ENCODE measurements around the gene TSC2. TPM values are rescaled to one million over a fixed set of nuclear protein-coding genes. Genes with fewer than 3 reads are reported as not detected.

Gene TSC2
- total and polyA plus RNA-seq, 2 of the 13 experiments (the other 11 are each of a cell fraction or from before 2014, with no cell fraction given): 19.6 to 40.4 TPM

DNA sequence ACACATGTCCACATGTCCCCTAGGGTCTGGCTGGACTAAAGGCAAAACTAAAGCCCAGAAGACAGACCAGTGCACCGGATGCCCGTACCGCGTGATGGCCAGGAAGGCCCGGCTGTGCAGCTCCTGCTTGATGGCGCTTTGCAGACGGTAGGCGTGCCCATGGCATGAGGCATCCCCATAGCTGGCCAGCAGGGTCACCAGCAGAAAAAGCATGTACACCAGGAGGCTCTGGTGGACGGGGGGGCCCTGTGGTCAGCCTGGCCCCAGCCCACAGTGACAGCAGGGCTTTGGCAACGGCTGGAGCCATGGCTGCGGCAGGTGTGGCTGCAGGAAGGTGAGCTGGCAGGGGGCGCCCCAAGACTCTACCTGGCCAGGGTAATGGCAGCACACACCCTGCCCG, 45.1 kb downstream of the TSC2 start (continued):
- TF ChIP-seq JDP2 (CRISPR knock-in tag; IDR thresholded peaks at IDR 0.05; ENCODE audit: borderline replicate concordance) (no peak), BHLHE40 (IDR thresholded peaks at IDR 0.05; ENCODE audit: low read length) (no peak), ZFP90 (CRISPR knock-in tag; IDR thresholded peaks at IDR 0.05; ENCODE audit: borderline replicate concordance) (no peak), RFX3 (CRISPR knock-in tag; IDR thresholded peaks at IDR 0.05) (no peak), SOX6 (IDR thresholded peaks at IDR 0.05) (no peak), SOX6 (CRISPR knock-in tag; IDR thresholded peaks at IDR 0.05) (no peak), MAFK (conservative IDR thresholded peaks at IDR 0.05 in 1 of 2, IDR thresholded peaks at IDR 0.05 in 1 of 2; ENCODE audit: low read length in 2 of 2) (no peak), NRL (CRISPR knock-in tag; IDR thresholded peaks at IDR 0.05; ENCODE audit: borderline replicate concordance) (no peak), POGZ (CRISPR knock-in tag; IDR thresholded peaks at IDR 0.05) (no peak)
- TF ChIP-seq, protein P1, sequence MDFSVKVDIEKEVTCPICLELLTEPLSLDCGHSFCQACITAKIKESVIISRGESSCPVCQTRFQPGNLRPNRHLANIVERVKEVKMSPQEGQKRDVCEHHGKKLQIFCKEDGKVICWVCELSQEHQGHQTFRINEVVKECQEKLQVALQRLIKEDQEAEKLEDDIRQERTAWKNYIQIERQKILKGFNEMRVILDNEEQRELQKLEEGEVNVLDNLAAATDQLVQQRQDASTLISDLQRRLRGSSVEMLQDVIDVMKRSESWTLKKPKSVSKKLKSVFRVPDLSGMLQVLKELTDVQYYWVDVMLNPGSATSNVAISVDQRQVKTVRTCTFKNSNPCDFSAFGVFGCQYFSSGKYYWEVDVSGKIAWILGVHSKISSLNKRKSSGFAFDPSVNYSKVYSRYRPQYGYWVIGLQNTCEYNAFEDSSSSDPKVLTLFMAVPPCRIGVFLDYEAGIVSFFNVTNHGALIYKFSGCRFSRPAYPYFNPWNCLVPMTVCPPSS (IDR thresholded peaks at IDR 0.05): no peak
- TF ChIP-seq, protein P2, sequence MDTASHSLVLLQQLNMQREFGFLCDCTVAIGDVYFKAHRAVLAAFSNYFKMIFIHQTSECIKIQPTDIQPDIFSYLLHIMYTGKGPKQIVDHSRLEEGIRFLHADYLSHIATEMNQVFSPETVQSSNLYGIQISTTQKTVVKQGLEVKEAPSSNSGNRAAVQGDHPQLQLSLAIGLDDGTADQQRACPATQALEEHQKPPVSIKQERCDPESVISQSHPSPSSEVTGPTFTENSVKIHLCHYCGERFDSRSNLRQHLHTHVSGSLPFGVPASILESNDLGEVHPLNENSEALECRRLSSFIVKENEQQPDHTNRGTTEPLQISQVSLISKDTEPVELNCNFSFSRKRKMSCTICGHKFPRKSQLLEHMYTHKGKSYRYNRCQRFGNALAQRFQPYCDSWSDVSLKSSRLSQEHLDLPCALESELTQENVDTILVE (CRISPR knock-in tag; IDR thresholded peaks at IDR 0.05): no peak
- TF ChIP-seq, protein P3, sequence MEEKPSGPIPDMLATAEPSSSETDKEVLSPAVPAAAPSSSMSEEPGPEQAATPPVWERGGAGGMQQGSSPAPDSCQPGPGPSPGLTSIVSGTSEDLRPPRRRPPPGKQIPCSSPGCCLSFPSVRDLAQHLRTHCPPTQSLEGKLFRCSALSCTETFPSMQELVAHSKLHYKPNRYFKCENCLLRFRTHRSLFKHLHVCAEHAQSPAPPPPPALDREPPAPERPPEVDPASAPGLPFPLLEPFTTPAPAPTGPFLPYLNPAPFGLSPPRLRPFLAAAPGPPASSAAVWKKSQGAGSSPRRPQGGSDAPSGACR (CRISPR knock-in tag; IDR thresholded peaks at IDR 0.05): no peak
- TF ChIP-seq, protein P4, sequence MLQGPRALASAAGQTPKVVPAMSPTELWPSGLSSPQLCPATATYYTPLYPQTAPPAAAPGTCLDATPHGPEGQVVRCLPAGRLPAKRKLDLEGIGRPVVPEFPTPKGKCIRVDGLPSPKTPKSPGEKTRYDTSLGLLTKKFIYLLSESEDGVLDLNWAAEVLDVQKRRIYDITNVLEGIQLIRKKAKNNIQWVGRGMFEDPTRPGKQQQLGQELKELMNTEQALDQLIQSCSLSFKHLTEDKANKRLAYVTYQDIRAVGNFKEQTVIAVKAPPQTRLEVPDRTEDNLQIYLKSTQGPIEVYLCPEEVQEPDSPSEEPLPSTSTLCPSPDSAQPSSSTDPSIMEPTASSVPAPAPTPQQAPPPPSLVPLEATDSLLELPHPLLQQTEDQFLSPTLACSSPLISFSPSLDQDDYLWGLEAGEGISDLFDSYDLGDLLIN (CRISPR knock-in tag; IDR thresholded peaks at IDR 0.05; ENCODE audit: borderline replicate concordance): no peak
